ENCODE data around the gene FMN1.

The FMN1 gene

DNA sequence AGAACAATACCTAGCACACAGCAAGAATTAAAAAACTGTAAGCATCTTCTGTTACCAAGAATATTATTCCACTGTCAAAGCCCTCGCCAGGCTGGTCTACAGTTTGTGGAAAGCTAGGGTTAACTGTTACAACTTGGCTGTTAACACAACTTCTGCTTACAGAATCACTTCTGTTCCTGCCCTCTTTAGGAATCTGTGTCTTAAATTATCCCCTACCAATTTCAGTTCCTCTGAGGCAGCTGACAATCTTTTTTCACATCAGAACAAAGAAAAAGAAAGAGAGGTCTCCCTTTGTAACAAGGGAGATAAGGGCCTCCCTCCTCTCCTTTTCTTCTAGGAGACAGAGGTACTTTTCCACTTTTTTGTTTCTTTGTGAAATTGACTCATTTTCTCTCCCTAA, 188.9 kb downstream of the FMN1 start:
- WGBS (ENCODE audit: insufficient coverage, insufficient read length), result no CpG with 5 or more reads among the region's 1 CpG
- H3K4me3 ChIP-seq (ENCODE audit: low read length), result no peak overlapping the region
- no peak overlapping the region for H3K27ac ChIP-seq (ENCODE audit: low read length)
- peaks cover 2% of the 10 kb centered on the region; the same call in 1 of the 2 replicates for H3K4me1 ChIP-seq (ENCODE audit: control insufficient read depth, insufficient read depth, low read length)
- H3K27me3 ChIP-seq (ENCODE audit: control insufficient read depth, insufficient read depth, low read length), result no peaks in the 10 kb centered on the region
- DNase-seq (ENCODE audit: low read depth, low spot score), result no peak
- no peaks in the 10 kb centered on the region for H3K9me3 ChIP-seq (ENCODE audit: control insufficient read depth, insufficient read depth, low read length)
- no peaks in the 10 kb centered on the region for H3K36me3 ChIP-seq (ENCODE audit: control insufficient read depth, insufficient read depth, low read length)

DNA sequence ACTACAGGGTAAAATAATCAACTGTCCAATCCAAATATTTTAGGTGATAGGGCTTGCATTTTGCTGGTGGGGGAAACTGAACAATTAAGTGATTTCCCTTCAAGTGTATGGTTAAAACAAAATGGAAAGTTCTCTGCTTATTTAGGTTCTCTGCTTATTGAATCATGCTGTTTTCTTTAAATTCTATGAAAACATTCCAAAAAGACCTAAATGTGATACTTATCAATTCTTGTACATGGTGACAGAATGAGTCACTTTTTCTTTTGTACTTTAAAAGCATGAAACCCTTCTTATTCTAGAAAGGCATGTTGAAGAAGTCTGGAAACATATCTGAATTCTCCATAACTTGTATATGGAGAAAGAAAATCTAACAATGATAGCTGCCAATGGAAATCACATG, 192.6 kb downstream of the FMN1 start:
- no peaks in the 10 kb centered on the region for H3K9me3 ChIP-seq (ENCODE audit: control insufficient read depth, insufficient read depth, low read length)
- H3K36me3 ChIP-seq (ENCODE audit: control insufficient read depth, insufficient read depth, low read length), result no peaks in the 10 kb centered on the region
- no peak overlapping the region for H3K27ac ChIP-seq (ENCODE audit: low read length)
- H3K27me3 ChIP-seq (ENCODE audit: control insufficient read depth, insufficient read depth, low read length), result no peaks in the 10 kb centered on the region
- H3K4me3 ChIP-seq (ENCODE audit: low read length), result no peak overlapping the region
- no peak for DNase-seq (ENCODE audit: low read depth, low spot score)
- H3K4me1 ChIP-seq (ENCODE audit: control insufficient read depth, insufficient read depth, low read length), result no peaks in the 10 kb centered on the region

DNA sequence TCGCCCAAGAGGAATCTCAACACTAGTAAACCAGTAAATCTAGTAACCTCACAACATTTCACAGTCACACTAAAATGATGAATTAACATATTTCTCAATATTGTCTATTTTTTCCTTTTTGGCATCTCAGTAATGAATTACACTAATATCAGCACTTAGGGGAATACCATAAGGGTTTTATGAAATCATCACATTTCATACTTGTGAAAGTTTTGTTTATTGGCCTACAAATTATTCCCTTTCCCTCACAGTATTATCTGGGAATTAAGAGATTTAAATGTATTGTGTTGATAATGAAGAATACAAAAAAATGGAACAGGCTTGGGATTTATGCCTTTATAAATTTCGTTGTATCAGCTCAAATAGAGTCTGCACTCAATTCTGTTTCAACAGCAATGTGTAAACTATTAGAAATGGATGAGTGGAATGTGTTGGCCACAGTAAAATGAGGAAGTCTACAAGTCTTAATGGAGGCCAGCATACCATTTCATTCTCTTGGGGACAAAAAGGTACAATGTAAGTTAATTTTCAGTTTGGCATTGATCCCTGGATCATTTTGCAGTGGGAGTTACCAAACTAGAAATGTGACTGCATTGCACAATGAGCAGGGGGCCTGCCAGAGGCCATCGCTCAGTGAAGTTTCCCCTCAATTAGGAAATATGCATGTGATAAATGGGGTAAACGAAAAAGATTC, 195.4 kb downstream of the FMN1 start:
- no peak for DNase-seq (ENCODE audit: low read depth, low spot score)
- no peak overlapping the region for H3K4me3 ChIP-seq (ENCODE audit: low read length)
- 100% methylated on average over 1 of the region's 4 CpGs for WGBS (ENCODE audit: insufficient coverage, insufficient read length)
- H3K9me3 ChIP-seq (ENCODE audit: control insufficient read depth, insufficient read depth, low read length), result no peaks in the 10 kb centered on the region
- H3K4me1 ChIP-seq (ENCODE audit: control insufficient read depth, insufficient read depth, low read length), result no peaks in the 10 kb centered on the region
- no peaks in the 10 kb centered on the region for H3K36me3 ChIP-seq (ENCODE audit: control insufficient read depth, insufficient read depth, low read length)
- H3K27ac ChIP-seq (ENCODE audit: low read length), result no peak overlapping the region
- H3K27me3 ChIP-seq (ENCODE audit: control insufficient read depth, insufficient read depth, low read length), result no peaks in the 10 kb centered on the region

DNA sequence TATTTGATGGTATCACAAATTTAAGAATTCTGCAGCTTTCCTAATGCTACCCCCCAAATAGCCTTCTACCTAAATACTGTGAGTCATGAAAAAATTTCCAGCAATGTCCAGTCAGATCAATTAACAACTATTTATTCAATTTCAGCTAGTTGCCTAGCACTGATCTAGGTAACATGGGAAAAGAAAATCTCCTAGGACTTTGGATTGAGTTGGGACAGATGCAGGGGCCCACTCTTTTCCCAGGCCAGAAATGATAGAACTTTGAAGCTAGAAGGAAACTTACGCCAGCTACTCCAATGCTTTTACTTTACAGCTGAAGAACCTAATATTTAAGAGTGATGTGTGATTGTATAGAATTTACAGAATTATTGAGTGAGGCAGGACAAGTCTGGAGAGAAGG, 196.3 kb downstream of the FMN1 start:
- Histone ChIP-seq H3K9me3 (ENCODE audit: control insufficient read depth, insufficient read depth, low read length) (no peaks in the 10 kb centered on the region), H3K4me3 (ENCODE audit: low read length) (no peak overlapping the region), H3K27ac (ENCODE audit: low read length) (no peak overlapping the region), H3K27me3 (ENCODE audit: control insufficient read depth, insufficient read depth, low read length) (no peaks in the 10 kb centered on the region), H3K4me1 (ENCODE audit: control insufficient read depth, insufficient read depth, low read length) (no peaks in the 10 kb centered on the region), H3K36me3 (ENCODE audit: control insufficient read depth, insufficient read depth, low read length) (no peaks in the 10 kb centered on the region)
- DNase-seq (ENCODE audit: low read depth, low spot score), result no peak
- no CpG with 5 or more reads among the region's 1 CpG for WGBS (ENCODE audit: insufficient coverage, insufficient read length)

DNA sequence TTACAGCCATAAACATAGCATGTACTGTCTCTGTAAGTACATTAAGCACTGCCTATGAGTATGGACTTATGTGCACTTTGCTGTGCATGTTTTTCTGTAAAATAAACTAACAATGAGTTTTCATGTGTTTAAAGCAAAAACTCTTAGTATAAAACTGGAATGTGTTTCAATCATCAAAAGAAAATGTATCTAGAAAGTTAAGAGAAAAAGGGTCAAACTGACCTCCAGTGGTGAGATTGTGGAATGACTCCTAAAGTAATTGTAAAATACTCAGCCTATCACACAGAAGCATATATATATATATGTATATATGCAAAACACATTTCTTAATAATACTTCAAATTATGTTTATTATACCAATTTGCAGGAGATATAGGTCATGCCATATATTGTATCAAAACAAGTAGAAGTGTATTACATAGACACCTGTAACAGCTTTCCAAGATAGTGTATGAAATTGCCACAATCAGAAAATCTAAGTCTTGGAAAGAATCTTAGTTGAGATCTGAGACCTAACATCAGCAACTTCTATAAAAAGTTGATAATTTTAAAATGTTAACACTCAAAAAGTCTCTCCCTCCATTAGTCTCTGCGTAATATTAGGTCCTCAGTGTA, 199.6 kb downstream of the FMN1 start:
- H3K4me1 ChIP-seq (ENCODE audit: control insufficient read depth, insufficient read depth, low read length), result no peaks in the 10 kb centered on the region
- H3K4me3 ChIP-seq (ENCODE audit: low read length), result no peak overlapping the region
- H3K27ac ChIP-seq (ENCODE audit: low read length), result no peak overlapping the region
- no CpG with 5 or more reads among the region's 1 CpG for WGBS (ENCODE audit: insufficient coverage, insufficient read length)
- H3K36me3 ChIP-seq (ENCODE audit: control insufficient read depth, insufficient read depth, low read length), result no peaks in the 10 kb centered on the region
- no peak for DNase-seq (ENCODE audit: low read depth, low spot score)
- no peaks in the 10 kb centered on the region for H3K9me3 ChIP-seq (ENCODE audit: control insufficient read depth, insufficient read depth, low read length)
- no peaks in the 10 kb centered on the region for H3K27me3 ChIP-seq (ENCODE audit: control insufficient read depth, insufficient read depth, low read length)

DNA sequence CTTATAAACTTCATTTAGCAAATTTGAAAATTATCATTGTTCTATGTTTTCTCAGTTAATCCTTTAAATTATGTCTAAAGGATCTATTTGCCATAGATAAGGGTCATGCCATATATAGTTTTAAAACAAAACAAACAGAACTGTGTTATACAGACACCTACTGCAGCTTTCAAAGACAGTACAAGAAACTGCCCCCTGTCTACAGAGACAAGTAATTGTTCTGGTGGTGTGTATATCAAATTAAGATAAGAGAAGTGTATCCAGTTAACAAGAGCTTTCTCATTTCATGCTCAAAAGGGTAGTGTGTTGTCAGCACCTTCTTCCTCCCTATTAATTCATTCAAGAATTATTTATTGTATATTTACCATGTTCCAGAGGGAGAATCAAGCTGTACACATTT, 201.2 kb downstream of the FMN1 start:
- Histone ChIP-seq H3K36me3 (ENCODE audit: control insufficient read depth, insufficient read depth, low read length) (no peaks in the 10 kb centered on the region), H3K27ac (ENCODE audit: low read length) (no peak overlapping the region), H3K4me3 (ENCODE audit: low read length) (no peak overlapping the region), H3K4me1 (ENCODE audit: control insufficient read depth, insufficient read depth, low read length) (no peaks in the 10 kb centered on the region), H3K27me3 (ENCODE audit: control insufficient read depth, insufficient read depth, low read length) (no peaks in the 10 kb centered on the region), H3K9me3 (ENCODE audit: control insufficient read depth, insufficient read depth, low read length) (no peaks in the 10 kb centered on the region)
- DNase-seq (ENCODE audit: low read depth, low spot score), result no peak

DNA sequence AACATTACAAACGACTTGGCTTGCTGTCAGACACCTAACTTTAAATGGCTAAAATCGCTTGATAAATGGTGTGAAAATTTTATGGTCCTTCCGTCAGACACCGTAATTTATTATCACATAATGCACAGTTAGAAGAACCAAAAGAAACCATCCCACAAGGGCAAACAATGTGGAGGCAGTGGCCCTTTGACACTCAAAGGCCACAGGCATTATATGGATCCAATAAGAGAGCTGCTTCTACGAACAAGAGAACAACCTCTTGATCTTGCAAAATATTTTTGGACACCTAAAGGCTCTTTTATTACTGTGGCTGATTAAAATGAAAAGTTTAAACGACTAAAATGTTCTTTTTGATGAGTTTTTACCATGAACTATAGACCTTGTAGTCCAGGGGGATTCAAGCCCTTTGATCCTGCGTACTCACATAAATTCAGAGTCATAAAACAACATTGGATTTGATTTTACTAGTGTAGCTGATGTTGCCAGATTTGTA, 202.8 kb downstream of the FMN1 start:
- DNase-seq (ENCODE audit: low read depth, low spot score), result no peak
- Histone ChIP-seq H3K36me3 (ENCODE audit: control insufficient read depth, insufficient read depth, low read length) (no peaks in the 10 kb centered on the region), H3K9me3 (ENCODE audit: control insufficient read depth, insufficient read depth, low read length) (no peaks in the 10 kb centered on the region), H3K4me3 (ENCODE audit: low read length) (no peak overlapping the region), H3K4me1 (ENCODE audit: control insufficient read depth, insufficient read depth, low read length) (no peaks in the 10 kb centered on the region), H3K27me3 (ENCODE audit: control insufficient read depth, insufficient read depth, low read length) (no peaks in the 10 kb centered on the region), H3K27ac (ENCODE audit: low read length) (no peak overlapping the region)
- no CpG with 5 or more reads among the region's 7 CpGs for WGBS (ENCODE audit: insufficient coverage, insufficient read length)

DNA sequence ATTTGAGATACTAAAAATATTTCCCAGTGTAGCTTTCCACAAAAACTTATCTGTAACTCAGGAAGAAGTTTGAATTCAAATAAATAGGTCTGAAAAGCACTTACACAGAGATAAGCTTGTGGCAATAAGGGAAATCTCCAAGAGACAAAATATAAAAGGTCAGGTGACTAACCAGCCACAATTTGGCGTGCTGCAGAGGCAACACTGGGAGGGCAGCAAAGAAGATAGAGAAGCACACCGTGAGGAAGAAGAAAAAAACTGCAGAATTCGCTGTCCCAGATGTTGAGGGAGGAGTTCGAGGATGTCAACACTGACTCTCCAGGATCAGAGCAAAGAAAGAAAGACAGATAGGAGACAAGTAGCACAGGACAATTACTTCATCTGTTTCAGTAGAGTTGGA, 204.4 kb downstream of the FMN1 start:
- no peak overlapping the region for H3K27ac ChIP-seq (ENCODE audit: low read length)
- H3K36me3 ChIP-seq (ENCODE audit: control insufficient read depth, insufficient read depth, low read length), result no peaks in the 10 kb centered on the region
- H3K9me3 ChIP-seq (ENCODE audit: control insufficient read depth, insufficient read depth, low read length), result no peaks in the 10 kb centered on the region
- no peaks in the 10 kb centered on the region for H3K27me3 ChIP-seq (ENCODE audit: control insufficient read depth, insufficient read depth, low read length)
- DNase-seq (ENCODE audit: low read depth, low spot score), result no peak
- no peaks in the 10 kb centered on the region for H3K4me1 ChIP-seq (ENCODE audit: control insufficient read depth, insufficient read depth, low read length)
- no CpG with 5 or more reads among the region's 4 CpGs for WGBS (ENCODE audit: insufficient coverage, insufficient read length)
- no peak overlapping the region for H3K4me3 ChIP-seq (ENCODE audit: low read length)

DNA sequence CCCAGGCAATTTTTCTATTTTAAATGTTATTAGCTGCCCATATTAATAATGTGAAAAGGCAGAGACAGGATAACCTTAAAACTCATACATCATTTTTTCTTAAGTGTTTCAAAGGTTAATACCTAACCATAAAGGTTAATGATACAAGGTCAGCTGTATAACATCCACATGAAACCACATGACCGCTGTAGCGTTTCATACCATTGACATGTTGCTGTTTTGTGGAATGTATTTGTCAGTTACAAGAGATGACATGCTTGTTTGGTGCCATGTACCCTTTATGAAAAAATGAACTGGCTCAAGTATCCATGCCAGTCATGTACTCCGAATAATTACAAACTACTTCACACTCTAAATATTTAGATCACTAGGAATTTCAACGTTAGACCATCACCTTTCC, 207.4 kb downstream of the FMN1 start:
- Histone ChIP-seq H3K27me3 (ENCODE audit: control insufficient read depth, insufficient read depth, low read length) (no peaks in the 10 kb centered on the region), H3K27ac (ENCODE audit: low read length) (no peak overlapping the region), H3K4me1 (ENCODE audit: control insufficient read depth, insufficient read depth, low read length) (no peaks in the 10 kb centered on the region), H3K9me3 (ENCODE audit: control insufficient read depth, insufficient read depth, low read length) (no peaks in the 10 kb centered on the region), H3K36me3 (ENCODE audit: control insufficient read depth, insufficient read depth, low read length) (no peaks in the 10 kb centered on the region), H3K4me3 (ENCODE audit: low read length) (no peak overlapping the region)
- no peak for DNase-seq (ENCODE audit: low read depth, low spot score)
- no CpG with 5 or more reads among the region's 4 CpGs for WGBS (ENCODE audit: insufficient coverage, insufficient read length)

DNA sequence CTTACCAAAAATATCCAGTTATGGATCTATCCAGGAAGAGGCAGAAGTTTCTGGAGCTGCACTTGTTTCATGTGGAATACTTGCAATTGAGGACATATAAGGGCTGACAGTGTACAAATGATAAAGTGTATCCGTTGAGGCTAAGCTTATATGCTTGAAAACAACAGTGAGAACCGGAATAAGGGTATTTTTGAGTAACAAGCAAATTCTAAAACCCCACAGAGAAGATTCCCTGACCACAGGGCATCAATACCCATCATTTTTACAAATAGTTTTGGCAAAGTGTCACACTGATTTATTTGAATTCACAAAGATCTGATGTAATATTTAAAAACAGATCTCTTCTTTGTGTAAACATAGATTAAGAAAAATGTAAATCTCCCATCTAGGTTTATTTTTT, 208.4 kb downstream of the FMN1 start:
- Histone ChIP-seq H3K9me3 (ENCODE audit: control insufficient read depth, insufficient read depth, low read length) (no peaks in the 10 kb centered on the region), H3K4me1 (ENCODE audit: control insufficient read depth, insufficient read depth, low read length) (no peaks in the 10 kb centered on the region), H3K36me3 (ENCODE audit: control insufficient read depth, insufficient read depth, low read length) (no peaks in the 10 kb centered on the region), H3K27me3 (ENCODE audit: control insufficient read depth, insufficient read depth, low read length) (no peaks in the 10 kb centered on the region), H3K4me3 (ENCODE audit: low read length) (no peak overlapping the region), H3K27ac (ENCODE audit: low read length) (no peak overlapping the region)
- no CpG with 5 or more reads among the region's 2 CpGs for WGBS (ENCODE audit: insufficient coverage, insufficient read length)
- DNase-seq (ENCODE audit: low read depth, low spot score), result no peak

DNA sequence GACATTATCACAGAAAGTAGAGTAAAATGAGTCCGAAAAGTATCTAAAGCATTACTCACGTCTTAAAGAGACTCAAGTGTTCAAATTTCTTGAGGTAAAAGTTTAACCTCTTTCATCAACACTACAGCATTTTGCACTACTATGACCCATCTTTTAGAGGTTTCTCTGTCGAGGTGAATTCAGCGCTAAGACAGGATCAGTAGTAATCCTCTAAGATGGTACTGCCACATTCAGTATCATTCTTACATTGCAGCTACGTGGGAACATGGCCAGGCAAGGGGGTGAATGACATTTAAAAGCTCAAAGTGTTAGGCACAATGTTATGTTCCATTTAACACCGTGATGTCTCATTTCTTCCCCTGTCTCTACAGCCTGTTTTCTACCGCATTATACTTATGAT, 210.8 kb downstream of the FMN1 start:
- Histone ChIP-seq H3K9me3 (ENCODE audit: control insufficient read depth, insufficient read depth, low read length) (no peaks in the 10 kb centered on the region), H3K4me1 (ENCODE audit: control insufficient read depth, insufficient read depth, low read length) (no peaks in the 10 kb centered on the region), H3K27ac (ENCODE audit: low read length) (no peak overlapping the region), H3K27me3 (ENCODE audit: control insufficient read depth, insufficient read depth, low read length) (no peaks in the 10 kb centered on the region), H3K36me3 (ENCODE audit: control insufficient read depth, insufficient read depth, low read length) (no peaks in the 10 kb centered on the region), H3K4me3 (ENCODE audit: low read length) (no peak overlapping the region)
- WGBS (ENCODE audit: insufficient coverage, insufficient read length), result no CpG with 5 or more reads among the region's 7 CpGs
- no peak for DNase-seq (ENCODE audit: low read depth, low spot score)
